ENCODE data around the gene EPC1.
"Not testable (repeated sequence)": the region's sequence is repeated elsewhere in the genome, so short reads cannot be mapped to it uniquely, and the experiment has no call there.

Gene EPC1

DNA sequence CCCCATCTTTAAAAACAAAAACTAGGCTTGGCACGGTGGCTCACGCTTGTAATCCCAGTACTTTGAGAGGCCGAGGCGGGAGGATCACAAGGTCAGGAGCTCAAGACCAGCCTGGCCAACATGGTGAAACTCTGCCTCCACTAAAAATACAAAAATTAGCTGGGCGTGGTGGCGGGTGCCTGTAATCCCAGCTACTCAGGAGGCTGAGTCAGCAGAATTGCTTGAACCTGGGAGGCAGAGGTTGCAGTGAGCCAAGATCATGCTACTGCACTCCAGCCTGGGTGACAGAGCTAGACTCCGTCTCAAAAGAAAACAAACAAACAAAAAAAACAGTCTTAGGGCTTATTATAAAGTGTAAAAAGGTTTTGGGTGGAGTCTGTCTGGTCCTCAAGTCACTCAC, 117.2 kb downstream of the EPC1 start:
- not testable (repeated sequence) for DNase-seq

DNA sequence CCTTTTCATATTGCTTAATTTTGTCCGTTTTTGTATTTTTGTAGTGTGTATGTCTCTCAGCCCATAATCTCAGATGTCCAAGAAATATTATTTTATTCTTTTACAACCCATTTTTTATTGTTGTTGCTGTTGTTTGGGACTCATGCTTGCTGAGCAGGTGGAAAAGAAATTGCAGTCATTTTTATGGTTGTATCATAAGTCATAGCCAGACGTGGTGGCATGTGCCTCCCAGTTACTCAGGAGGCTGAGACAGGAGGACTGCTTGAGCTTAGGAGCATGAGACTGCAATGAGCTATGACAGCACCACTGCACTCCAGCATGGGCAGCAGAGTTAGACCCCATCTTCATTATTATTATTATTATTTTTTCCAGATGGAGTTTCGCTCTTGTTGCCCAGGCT, 117.8 kb downstream of the EPC1 start:
- DNase-seq = no peak

DNA sequence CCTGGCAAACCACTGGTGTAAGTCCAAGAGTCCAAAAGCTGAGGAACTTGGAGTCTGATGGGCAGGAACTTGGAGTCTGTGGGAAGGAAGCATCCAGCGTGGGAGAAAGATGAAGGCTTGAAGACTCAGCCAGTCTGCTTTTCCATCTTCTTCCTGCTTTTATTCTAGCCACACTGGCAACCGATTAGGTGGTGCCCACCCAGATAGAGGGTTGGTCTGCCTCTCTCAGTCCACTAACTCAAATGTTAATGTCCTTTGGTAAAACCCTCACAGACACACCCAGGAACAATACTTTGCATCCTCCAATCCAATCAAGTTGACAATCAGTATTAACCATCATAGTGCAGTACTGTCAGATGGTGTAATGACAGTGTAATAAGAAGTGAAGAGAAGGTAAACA, 119.2 kb downstream of the EPC1 start:
- no peak for DNase-seq

DNA sequence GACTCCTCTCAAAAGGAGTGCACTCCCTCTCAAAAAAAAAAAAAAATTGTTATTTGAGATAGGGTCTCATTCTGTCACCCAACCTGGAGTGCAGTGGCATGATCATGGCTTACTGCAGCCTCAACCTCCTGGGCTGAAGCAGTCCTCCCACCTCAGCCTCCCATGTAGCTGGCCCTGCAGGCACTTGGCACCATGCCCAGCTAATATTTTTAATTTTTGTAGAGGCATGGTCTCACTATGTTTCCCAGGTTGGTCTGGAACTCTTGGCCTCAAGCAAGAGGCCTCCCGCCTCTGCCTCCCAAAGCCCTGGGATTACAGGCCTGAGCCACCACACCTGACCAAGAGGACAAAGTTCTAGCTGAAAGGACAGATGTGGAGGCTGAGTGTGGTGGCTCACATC, 120.3 kb downstream of the EPC1 start:
- DNase-seq = no peak

DNA sequence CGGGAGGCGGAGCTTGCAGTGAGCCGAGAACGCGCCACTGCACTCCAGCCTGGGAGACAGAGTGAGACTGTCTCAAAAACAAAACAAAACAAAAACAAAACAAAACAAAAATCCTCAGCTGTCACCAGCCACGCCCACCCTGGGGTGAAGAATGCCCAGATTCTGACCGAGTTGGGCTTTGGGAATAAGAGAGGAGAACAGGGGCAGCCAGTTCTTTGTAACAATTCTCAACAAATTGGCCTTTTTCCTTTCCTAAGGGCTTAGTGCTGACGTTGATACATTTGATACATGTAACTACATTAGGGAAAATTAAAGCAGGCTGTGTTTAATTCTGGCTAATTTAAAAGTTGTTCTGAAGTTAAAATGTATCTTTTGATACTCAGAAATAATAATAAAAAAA, 121.0 kb downstream of the EPC1 start:
- DNase-seq = no peak

DNA sequence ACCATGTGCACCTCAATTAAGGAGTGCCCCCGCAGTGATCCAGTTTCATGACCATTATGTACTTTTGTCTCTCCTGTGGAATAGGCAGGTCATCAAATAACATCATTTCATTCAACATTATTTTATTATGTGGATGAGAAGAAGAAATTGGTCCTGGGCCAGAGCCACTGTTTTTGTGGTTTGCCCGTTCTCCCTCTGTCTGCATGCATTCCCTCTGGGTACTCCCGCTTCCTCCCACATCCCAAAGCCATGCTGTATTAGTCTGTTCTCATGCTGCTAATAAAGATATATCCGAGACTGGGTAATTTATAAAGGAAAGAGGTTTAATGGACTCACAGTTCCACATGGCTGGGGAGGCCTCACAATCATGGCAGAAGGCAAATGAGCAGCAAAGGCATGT, 124.6 kb downstream of the EPC1 start:
- not testable (repeated sequence) for DNase-seq

DNA sequence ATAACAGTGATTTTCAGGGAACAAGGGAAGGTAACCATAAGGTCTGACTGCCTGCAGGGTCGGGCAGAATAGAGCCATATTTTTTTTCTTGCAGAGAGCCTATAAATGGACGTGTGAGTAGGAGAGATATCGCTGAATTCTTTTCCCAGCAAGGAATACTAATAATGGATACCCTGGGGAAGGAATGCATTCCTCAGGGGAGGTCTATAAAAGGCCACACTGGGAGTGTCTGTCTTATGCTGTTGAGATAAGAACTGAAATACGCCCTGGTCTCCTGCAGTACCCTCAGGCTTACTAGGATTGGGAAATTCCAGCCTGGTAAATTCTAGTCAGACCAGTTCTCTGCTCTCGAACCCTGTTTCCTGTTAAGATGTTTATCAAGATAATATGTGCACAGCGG, 127.8 kb downstream of the EPC1 start:
- DNase-seq = not testable (repeated sequence)

DNA sequence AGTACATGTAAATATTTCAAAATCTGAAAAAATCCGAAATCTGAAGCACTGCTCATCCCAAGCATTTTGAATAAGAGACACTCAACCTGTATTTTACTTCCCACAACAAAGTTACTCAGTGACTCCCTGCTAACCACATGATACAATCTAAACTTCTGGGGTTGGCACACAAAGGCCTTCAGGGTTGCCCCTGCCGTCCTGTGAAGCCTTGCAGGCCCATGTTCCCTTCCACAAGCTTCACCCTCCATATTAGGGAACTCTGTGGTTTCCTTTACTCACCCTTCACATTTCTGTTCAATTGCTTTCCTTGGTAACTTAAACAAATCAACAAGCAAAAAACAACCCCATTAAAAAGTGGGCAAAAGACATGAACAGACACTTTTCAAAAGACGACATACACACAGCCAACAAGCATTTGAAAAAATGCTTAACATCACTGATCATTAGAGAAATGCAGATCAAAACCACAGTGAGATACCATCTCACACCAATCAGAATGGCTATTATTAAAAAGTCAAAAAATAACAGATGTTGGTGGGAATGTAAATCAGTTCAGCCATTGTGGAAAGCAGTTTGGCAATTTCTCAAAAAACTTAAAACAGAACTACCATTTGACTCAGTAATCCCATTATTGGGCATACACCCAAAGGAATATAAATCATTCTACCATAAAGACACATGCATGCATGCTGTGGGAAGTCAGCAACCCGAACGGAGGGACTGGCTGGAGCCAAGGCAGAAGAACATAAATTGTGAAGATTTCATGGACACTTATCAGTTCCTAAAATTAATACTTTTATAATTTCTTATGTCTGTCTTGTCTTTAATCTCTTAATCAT, 128.5 kb downstream of the EPC1 start:
- DNase-seq = not testable (repeated sequence)

All from NCI-H187 treated with DMSO at 0.1 percent for 48 hours (cell line).